ENCODE results near the gene SKOR1.

SKOR1 gene

DNA sequence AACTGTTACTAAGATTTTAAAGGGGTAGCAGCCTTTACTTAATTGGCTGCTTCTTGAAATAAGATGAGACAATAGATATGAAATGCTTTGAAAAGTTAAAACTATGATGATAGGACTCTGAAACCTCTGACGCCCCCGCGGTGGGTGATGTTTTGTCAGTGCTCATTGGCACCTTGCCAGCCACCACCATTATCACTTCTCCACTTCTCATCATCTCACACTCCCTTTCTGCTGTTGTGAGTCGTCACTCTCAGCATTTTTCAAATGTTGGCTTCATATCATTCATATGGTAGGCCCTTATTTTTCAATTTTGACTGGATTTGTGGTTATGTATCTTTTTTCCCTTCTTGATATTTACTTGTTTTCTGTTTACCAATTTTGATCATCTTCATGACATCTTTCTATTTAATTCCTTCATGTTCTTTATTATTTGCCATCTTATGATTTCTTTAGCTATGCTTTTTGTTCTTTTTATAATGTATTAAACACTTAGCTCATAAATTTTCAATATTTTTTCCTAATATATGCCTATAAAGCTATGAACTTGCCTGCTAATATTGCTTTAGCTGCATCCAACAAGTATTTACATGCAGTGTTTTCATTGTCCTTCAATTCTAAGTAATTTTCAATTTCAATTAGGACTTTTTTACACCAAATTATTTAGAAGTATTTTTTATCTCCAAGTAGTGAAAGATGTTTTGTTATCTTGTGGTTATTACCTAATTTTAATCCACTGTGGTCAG lies 30.3 kb upstream of the SKOR1 start:
- no peak for DNase-seq (ENCODE audit: low spot score)

DNA sequence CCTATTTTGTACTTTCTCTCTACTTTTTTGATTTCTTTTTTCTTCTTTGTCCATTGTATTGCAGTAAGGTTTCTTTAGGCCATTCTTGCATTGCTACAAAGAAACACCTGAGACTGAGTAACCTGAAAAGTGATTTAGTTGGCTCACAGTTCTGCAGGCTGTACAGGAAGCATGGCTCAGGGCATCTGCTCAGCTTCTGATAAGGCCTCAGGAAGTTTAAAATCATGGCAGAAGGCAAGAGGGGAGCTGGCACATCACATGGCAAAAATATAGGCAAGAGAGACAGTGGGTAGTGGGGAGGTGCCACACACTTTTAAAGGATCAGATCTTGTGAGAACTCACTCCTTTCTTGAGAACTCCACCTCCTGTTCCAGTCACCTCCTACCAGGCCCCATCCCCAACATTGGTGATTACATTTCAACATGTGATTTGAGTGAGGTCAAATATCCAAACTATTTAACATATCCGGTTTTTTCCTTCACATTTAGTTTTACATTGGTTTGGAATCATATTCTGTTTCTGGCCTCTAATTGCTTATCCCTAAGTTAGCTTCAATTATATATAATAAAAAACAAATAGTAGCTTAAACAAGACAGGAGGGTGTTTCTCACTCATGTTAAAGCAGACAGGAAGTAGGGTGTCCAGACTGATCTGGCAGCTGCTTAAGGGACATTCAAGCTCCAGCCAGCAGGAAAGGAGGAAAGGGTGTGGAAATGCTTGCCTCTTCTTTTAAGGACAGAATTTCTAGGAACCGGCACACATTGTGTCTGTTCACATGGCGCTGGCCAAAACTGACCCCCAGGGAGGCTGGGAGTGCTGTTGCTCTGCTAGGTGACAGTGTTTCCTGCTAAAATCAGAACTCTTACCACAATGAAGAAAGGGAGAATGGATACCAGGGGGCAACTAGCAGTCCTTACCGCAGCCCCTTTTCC lies 28.8 kb upstream of the SKOR1 start:
- DNase-seq (ENCODE audit: low spot score): no peak

DNA sequence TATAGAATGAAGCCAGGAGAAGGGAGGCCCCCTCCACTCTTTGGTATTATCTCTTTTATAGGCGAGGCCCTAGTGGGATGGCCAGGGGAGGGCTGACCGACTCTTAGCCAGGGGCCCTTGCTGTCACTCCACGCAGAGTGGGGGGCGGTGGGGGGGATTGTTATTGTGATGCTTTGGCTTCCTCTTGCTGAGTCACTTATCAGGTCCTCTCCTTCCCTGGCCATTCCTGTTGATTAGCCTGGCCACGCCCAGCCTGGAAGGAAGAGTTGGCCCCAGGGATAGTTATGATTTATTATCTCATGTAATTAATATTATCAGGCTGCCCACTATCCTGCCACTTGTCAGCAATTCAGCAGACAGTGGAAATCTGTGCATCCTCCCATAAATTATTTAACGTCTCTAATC lies 25.5 kb upstream of the SKOR1 start:
- DNase-seq (ENCODE audit: low spot score): no peak

DNA sequence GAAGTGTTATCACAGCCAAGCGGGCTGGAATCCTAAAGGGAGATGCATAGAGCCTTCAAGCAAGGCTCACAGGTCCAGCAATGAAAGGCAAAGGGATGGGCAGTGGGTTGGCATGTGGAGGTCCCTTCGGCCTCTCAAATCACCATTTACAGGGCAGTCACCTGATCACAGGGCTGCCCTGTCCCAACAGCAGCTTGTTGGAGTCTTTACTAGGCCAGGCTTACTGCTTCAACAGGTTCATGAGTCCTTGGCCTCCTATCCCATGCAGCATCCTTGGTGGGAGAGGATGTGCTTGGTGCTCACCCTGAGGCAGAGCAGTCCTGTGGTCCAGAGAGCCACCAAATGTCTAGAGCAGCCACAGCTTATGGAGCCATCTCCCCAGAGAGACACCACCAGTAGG lies 24.2 kb upstream of the SKOR1 start:
- no peak for DNase-seq (ENCODE audit: low spot score)

DNA sequence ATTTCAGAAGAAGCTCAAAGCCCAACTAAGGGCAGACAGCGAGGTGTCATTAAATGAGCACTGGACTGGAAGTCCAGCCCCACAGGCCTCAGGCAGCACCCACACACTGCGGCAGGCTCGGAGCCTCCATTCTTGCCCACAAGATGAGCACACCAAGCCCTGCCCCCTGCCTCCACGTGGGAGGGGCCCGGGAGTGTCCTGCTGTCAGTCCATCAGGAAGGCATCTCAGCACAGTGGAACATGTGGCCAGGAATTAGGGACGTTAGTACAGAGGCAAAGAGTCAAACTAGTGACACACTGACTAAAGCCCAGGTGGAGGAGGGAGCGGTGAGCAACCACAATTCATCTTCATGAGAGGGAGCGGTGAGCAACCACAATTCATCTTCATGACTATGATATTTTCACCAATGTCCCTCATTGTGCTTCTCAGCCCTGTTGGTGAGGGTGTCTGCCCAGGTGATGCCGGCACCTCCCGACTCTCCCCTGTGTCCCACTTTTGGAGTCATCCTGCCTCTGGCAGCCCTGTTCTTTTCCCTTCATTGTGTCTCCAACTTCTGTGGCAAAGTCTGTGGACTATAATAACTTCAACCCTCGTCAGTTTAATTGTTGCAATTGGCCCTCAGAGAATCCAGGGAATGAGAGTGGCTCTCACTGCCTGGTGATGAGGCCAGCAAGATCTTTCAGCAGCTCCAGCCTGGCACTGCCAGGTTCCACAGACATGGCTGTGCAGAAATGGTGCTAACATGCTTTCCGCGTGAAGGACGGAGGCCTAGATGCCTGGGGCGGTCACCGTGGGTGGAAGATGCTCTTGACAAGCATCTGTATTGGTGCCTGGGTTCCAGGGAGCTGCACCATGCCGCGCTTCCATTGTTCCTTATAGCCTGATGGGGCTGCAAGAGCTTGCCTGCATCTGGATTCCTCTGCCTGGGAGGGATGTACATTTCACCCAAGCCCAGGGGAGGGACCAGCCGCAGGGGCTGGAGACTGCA lies 23.1 kb upstream of the SKOR1 start:
- DNase-seq (ENCODE audit: low spot score): no peak

DNA sequence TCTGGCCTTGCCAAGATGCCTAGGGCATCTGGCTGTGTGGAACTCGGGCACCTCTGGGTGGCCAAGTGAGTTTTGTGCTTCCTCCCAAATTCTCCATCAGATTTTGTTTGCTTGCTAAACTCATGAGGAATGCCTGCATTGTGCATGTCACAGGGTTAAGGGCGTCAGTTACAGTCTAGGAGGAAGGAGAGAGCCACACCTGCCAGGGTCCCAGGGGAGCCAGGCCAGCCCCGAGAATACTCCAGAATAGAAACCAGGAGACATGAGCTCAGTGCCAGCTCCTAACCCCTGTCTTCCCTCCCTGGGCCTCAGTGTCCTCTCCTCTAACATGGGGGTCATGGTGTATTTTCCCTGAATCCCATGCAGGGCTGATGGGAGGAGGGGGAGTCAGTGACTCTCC lies 22.0 kb upstream of the SKOR1 start:
- DNase-seq (ENCODE audit: low spot score): no peak

DNA sequence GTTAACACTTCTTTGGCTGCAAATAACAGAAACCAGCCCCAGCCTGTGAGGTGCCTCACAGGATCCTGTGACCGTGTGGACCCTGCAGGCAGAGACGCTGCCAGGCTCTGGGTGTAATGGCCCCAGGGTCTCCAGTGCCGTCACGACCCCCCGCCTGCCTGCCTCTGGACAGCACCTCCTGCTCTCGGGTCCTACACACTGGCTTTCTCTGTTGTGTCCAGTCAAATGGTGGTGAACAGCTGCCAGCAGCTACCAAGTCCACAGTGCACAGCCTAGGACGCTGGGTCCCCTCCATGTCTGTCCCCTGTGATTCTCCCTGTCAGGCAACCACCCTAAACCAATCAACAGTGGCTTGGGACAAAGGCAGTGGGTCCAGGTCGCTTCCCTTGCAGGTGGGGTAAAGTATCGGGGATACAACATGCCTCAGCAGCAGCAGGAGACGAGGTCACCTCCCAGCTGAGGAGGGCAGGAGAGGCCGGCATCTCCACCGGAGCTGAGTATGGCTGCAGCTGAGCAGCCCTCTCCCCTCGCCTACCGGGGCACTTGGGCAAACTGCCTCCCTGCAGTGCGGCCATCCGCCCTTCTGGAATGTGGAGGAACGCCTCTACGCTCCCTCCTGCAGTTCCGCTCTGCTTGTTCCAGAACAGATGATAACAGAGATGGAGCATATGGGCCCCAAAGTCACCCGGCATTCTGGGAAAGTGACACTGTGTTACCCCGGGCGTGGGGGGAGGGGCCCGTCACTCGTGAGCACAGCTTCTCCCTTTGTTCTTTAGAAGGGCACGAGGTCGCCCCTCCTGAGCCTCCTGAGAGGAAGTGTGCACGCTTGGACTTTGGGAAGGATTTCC lies 21.1 kb upstream of the SKOR1 start:
- DNase-seq (ENCODE audit: low spot score): no peak

DNA sequence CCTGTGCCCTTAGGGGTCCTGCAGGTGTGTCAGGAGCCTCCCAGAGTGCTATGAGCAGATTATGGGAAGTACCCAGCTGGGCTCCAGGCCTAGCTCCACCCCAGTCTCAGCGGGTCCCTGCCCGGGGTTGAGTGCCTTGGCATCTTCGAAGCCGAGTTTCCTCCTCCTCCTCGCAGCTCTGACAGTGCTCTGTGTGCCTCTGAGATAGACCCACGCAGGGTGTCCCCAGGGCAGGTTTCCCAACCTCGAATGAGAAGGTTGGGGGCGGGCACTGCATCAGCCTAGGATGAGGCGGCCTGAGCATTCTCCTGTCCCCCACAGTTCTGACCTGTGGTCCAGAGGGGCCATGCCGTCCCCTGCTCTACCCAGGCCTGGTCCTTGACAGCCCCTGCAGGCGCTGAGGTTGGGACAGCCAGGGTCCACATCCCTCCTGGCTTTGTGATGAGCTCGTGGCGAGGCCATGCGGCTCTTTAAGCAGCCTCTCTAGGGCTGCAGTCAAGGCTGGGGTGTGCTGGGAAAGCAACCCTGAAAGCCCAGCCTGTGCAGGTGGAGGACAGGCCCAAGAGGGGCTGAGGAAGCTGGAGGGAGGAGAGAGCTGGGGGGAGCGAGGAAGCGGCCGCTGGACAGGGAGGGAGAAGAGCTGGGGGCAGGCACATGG lies 20.2 kb upstream of the SKOR1 start:
- DNase-seq (ENCODE audit: low spot score): no peak

DNA sequence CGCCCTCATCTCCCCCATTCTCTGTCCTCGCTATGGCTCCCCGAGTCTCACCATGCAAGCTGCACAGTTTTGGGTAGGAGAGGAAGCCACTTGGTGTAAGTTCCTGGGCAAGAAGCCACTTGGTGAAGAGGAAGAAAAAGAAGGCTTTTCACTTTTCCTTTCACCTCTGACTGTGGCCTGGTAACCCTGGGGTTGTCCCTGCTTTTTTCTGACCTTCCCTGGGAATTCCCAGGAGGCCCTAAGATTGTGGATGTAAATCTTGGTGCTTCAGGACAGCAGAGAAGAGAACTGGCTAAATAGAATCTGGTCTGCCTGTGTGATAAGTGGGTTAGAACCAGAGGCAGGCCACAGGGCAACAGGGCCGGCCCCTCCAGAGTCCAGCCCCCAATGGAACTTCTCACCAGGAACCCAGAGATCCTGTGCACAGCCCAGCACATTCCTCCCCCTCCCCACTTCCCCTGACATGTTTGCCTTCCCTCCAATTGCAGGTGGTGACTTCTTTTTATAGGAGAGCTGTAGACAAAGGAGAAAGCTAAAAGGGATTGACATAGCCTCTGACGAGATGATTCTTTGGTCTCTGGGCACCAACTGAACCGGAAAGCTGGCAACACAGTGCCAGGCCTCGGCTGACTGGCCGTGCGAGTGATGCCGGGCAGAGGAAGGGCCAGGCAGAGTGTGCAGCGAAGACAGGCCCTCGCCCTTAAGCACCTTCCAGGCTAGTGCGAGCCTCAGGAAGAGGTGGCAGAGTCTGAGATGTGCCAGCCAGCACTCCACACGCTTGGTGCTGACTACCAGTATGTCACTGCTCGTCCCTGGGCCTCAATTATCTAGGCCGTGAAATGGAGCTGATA lies 19.4 kb upstream of the SKOR1 start:
- DNase-seq (ENCODE audit: low spot score): no peak

DNA sequence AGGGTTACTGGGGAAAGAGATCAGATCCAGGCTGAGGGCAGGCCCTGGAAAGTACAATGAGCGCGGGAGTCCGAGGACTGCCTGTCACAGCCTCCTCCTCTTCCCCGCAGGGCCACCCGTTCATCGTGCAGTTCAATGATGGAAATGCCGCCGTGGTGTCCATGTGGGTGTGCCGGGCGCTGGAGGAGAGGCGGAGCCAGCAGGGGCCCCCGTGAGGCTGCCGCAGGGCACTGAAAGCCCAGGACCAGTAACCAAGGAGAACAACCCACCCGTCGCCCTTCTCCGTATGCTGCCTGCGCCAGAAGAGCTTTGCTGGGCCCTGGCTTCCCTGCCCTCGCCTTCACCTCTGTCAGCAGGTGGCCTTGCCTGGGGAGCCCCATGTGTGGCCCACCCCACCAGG lies 18.8 kb upstream of the SKOR1 start:
- no peak for DNase-seq (ENCODE audit: low spot score)

DNA sequence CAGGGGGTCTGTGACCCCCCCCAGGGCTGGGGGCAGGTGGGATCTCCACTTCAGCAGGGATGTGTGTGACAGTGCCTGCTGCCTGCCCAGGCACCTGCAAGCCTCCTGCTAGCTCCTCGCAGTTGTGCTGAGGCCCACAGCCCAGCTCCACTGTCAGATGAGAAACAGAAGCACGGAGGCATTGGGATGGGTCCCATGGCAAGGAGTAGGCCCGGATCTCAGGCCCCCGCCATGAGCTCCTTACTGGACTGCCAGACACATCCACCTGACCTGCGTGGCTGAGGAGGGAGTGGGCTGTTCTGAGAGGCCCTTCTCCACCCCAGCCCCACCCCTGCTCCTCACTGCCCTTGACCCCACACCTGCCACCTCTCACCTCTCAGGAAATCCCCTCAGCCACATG lies 18.2 kb upstream of the SKOR1 start:
- no peak for DNase-seq (ENCODE audit: low spot score)

DNA sequence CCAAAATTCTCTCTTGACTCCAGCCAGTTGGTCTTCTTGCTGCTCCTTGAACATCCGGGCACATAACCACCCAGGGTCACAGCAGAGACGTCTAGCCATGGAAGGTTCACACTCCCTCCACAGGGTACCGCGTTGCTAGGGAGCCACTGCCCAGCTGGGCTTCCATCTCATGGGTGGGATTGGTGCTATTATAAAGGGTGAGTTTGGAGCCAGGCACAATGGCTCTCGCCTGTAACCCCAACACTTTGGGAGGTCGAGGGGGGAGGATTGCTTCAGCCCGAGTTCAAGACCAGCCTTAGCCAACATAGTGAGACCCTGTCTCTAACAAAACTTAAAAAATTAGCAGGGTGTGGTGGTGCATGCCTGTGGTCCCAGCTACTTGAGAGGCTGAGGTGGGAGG lies 17.5 kb upstream of the SKOR1 start:
- DNase-seq (ENCODE audit: low spot score): no peak

DNA sequence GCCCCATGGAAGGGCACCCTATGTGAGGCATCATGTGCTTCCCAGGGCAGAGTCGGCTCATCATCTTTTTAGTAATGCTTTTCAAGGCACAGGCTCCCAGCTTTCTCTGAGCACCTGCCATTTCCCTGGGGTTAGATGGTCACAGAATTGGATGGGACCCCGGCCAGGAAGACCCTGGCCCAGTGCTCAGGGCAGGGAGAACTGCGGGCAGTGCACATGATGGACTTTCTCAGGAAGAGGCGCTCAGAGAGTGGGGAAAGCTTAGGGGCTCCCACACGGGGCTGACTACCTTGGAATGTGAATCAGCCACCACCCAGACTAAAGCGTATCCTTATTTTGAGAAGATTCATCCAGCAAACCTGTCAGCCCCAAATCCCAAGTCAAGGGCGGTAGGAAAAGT lies 16.5 kb upstream of the SKOR1 start:
- no peak for DNase-seq (ENCODE audit: low spot score)

DNA sequence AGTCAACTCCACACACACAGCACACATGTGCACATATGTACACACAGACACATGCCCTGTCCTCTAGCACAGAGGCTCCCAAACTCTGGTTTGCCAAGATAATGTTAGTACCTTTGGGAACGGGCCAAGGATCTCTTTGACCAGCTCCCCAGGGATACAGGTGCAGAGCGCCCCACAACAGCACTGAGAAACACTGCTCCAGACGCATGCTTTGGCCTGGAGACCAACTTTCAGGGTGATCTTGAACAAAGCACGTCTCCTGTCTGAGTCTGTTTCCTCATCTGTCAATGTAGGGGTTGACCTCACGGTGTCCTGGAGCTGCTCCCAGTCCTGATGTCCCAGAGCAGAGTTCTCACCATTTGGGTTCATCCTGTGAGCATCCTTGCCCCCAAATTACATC lies 15.9 kb upstream of the SKOR1 start:
- DNase-seq (ENCODE audit: low spot score): no peak

DNA sequence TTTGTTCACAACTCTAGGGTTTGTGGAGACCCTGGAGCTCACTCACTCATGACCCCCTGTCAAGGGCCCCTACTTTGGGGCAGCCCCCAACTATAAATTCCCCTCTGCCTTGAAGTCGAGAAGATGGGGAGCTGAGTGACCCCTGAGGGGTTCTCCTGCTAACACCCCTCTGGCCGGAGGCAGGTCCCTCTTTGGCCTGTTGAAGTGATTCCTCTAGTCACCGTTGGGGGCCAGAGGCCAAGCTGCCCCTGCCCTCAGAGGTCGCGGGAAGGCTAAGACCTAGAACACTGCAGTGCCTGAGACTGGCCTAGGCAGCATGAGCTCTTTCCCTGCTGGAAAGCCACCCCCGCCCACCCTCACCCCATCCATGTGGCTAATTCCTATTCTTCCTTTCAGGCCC lies 15.4 kb upstream of the SKOR1 start:
- no peak for DNase-seq (ENCODE audit: low spot score)

DNA sequence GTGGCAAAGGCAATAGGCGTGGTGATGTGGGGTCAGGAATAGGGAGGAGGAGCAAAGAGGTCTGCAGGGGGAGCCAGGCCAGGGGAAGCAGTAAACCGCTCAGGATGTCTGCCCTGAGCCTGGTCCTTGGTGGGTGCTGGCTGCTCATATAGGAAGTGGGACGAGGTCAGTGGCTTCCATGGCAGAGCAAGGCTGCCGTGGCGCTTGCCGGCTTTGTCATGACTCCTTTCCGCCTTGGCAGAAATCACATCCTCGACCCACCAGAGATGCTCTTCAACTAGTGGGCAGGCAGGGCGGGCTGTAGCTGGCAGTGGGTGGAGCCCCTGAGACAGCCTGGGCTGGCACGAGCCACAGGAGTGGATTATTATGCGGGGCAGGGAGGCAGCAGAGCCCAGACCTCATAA lies 13.1 kb upstream of the SKOR1 start:
- DNase-seq (ENCODE audit: low spot score): no peak

DNA sequence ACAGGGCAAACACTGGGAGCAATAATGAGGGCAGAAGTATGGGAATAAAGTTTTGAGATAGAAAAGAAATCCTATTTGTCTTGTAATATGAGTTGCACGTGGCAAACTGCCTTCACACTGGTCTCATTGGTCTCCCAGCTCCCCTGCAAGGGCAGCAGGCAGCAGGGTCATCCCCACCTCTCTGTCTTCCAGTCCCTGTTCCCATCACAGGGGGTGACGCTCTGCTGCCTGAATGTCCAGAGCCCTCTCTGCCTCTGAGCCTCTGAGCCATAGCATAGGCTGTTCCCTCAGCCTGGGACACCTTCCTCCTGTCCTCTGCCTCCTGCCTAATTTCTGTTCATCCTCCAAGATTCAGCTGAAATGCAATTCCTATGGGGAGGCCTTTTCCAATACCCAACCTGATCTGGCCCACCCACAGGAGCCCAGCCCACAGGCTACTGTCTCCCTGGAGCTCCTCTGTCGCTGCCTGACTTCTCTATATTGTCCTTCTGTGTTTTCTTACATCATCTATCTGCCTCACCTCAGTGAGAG lies 12.1 kb upstream of the SKOR1 start:
- DNase-seq (ENCODE audit: low spot score): no peak

DNA sequence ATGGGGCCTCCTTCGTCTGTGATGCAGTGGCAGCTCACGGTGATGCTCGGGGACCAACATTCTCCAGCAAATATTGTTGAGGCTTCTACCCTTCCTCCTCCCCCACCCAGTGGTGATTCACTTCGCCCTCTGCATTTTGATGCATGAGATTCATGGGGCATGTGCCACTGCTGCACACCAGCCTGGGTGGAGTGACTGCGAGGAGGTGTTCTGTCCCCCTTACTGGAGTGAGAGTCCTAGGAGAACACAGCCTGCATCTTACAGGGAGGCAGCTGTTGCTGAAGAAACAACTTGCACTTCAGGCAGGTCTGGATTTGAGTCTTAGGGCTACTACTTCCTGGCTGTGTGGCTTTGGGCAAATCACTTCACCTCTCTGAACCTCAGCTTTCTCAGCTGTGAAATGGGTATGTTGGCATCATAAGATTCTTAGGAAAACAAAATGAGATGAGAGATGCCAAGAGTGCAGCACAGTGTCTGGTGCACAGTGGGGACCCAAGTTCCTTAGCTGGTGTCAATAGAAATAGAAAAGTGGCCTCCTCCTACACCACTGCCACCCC lies 10.2 kb upstream of the SKOR1 start:
- no peak for DNase-seq (ENCODE audit: low spot score)

DNA sequence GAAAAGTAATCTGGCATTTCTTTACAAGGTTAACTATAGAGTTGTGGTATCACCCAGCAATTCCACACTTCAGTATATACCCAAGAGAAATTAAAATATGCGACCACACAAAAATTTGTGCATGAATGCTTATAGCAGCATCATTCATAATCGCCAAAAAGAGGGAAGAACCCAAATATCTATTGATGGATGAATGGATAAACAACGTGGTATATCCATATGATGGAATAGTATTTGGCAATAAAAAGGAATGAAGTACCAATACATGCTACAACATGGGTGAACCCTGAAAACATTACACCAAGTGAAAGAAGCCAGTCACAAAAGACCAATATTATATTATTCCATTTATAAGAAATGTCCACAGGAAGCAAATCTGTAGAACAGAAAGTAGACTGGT lies 8.6 kb upstream of the SKOR1 start:
- no peak for DNase-seq (ENCODE audit: low spot score)

Data from cerebellar cortex (tissue), 1 donor.